Hematopoietic multipotent progenitor cell treated with erythropoietin and hydrocortisone succinate and interleukin-3 and kit ligand, for 8 days (in vitro differentiated cells): ENCODE results near the gene TMEM198.
A peak's percentile ranks its signal among the peaks of the same experiment; 100 is the strongest.

Experiments used
- DNase-seq: peaks from one replicate; pipeline ENCODE4 v3.0.0-alpha.2; 2015

The TMEM198 gene

GRCh38 chr2:219543596-219544358 is at the start of gene TMEM198, which contains the start of gene CHPF:
TMEM198 (plus strand) TSS chr2:219544028; CDS start chr2:219544728, 700 bp downstream.
CHPF (minus strand) TSS chr2:219543809; CDS start chr2:219543538, 271 bp downstream.
- DNase-seq, result peak; percentile 91

DNA sequence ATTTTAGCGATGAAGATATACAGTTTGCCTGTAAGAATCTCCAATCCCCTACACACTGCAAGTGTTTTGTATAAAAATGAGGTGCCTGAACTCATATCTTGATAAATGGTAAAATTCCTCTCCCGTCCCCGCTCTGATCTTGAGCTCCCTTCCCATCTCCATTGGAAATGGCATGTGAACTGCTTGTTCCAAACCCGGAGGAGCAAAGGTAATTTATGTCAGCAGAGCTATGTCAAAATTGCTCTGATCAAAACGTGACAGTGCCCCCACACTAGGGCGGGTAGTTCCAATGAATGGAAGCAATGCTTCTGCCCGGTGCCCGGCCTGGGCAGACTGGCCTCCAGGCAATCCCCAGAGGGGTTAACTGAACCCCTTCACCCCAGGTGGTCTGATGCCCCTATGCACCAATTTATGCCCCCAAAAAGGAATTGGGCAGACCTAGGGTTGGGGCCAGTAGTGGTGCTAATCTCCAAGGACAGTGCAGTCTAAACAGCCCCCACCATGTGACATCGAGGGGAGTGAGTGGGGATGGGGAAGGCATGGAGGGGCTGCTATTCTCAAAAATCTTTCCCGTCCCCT is 48.8 kb upstream of the TMEM198 start:
- DNase-seq, result no peak

DNA sequence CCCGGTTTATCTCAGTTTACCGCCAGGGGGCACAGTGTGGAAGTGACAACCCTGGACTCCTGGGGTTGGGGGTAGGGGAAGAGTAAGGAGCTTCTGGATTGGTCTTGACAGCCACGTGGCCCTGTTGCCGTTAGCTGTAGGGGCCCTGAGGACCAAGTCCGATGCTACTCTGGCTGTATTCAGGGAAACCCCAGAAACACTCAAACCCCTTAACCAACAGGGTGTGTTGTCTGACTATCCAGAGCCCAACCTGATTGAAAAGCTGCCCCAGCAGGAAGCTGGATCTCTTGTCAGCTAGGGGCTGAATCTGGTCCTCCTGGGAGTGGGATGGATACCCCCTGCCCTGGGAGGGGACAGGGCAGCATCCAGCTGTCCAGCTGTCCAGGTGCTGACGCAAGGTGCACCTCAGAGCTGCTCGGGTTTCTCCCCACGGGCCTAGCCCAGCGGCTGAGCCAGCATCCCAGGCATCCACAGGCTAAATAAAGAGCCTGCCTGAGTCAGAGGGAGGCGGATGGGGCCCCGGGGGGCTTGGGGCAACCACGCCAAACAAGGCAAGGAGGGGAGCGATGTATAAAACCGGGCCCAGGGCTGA is 48.2 kb upstream of the TMEM198 start:
- peak; percentile 81 for DNase-seq

DNA sequence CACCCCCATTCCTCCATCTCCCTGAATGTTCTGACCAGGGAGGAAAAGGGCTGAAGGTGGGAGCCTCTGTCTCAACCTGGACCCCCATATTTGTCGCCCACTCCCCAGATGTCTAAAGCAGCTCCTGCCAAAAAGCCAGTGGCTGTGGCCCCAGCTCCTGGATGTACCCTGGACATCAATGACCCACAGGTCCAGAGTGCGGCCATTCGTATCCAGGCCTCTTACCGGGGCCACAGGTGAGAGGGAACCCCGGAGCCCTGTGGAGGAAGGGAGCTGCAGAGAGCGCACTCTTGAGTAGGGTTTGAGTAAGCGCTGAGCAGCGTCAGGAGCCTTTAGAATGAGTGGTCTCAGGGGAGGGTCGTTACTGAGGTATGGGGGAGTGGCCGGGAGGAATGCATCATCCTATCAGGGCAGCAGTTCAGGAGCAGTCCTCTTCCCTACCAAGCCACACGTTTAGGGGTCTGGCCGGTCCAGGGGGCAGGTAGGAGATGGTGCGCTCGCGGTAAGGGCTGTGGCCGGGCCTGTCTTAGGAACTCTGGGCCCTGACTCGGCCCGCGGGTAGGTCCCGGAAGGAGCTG is 47.5 kb upstream of the TMEM198 start:
- no peak for DNase-seq

- DNase-seq, result no peak
These were observed 46.9 kb upstream of the TMEM198 start for GRCh38 chr2:219496825-219497494.

GRCh38 chr2:219497495-219498279 is 46.1 kb upstream of the TMEM198 start:
- DNase-seq, result peak; percentile 35

DNA sequence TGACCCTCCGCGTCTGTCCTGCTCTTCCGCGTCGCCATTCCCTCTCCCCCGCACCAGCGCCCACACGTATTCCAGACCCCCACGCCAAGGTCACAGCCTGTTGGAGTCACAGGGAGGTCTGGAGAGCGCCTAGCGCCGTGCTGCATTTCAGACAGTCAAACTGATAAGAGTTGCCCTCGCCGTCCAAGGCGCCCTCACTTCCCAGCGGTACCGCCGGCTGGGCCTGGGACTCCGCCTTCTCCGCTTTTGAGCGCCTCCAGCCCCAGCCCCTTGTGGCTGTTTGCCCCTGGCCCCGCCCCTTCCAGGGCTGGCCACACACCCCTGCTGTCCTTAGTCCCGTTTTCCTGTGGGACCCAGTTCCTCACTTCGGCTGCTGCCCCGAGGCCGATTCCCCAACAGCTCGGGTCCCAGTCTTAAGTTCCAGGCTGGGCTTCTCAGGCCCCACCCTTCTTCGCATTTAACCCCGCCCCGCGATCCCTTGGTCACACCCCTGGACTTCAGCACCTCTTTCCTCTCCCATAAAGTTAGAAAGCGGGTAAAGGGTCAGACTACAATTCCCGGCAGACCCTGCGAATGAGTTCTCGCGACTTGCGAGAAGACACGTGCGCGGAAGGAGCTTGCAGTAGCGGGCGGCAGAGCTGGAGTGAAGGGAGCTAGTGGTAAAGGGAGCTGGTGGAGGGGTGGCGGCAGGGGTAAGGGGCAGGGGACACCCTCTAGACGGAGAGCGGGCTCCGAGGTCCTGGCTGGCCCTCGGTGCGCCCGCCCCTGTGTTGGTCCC is 45.4 kb upstream of the TMEM198 start, which contains the start of gene GMPPA:
Gene GMPPA, plus strand, starts transcription at position 612 of the 778 bp plus-strand sequence. CDS start 1,085 bp downstream, outside the sequence.
- DNase-seq, result peak; percentile 99

- no peak for DNase-seq
These were observed 44.8 kb upstream of the TMEM198 start for GRCh38 chr2:219499058-219499307.

- no peak for DNase-seq
These were observed 44.3 kb upstream of the TMEM198 start for GRCh38 chr2:219499555-219499954.

GRCh38 chr2:219500135-219500534 is 43.7 kb upstream of the TMEM198 start:
- no peak for DNase-seq

- DNase-seq, result no peak
These were observed 42.0 kb upstream of the TMEM198 start for GRCh38 chr2:219501849-219502248.

DNA sequence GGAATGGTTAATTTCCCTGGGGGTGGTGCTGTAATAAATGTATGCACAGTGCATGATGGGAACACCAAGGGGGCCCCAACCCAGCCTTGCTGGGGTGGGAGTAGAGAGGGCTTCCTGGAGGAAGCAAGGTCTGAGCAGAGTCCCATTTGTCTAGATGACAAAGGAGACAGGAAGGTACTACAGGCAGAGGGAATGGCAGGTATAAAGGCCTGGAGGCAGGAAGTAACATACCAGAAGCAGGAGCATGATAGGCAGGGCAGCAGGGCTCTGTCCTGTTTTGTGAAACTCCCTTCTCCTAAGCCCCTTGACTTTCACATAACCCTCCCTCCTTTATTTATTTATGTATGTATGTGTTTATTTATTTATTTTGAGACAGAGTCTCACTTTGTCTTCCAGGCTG is 41.2 kb upstream of the TMEM198 start:
- DNase-seq, result no peak

DNA sequence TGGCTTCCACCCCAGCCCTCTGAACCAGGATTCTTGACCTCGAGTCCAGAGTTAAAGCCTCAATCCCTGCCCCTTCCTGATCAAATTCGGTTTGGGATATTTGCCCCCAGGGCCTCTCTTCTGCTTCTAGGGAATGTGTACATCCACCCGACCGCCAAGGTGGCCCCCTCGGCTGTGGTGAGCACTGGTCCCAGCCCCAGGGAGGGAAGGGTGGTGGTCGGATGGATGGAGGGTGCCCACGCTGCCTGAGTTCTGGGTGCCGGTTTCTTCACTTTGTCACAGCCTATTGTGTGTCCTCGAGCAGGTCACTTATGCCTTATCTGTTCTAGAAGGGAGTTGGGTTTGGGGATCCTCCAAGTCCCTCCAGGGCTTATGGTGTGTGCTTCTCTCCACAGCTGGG is 38.2 kb upstream of the TMEM198 start:
- no peak for DNase-seq

DNA sequence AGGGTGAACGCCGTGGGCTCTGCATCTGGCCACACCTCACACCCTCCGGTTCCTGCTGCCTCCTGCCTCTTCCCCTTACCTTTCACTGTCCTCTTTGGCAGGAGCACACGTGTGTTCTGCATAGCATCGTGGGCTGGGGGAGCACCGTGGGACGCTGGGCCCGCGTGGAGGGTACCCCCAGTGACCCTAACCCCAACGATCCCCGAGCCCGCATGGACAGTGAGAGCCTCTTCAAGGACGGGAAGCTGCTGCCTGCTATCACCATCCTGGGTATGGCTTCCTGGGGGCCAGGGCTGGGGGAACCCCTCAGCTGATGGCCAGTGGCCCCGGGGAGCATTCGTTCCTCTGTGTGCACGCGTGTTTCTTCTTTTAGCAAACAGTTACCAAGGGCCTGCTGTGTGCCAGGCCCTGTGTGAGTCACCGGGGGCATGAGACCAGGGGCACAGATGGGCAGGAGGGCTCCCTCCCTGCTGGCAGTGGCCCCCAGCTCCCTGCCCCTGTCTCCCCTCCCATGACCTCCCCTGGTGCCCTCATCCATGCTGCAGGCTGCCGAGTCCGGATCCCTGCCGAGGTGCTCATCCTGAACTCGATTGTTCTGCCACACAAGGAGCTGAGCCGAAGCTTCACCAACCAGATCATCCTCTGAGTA is 37.6 kb upstream of the TMEM198 start:
- no peak for DNase-seq

GRCh38 chr2:219506802-219507526 is 36.9 kb upstream of the TMEM198 start:
- no peak for DNase-seq

GRCh38 chr2:219507581-219508443 is 36.0 kb upstream of the TMEM198 start:
- peak; percentile 72 for DNase-seq

GRCh38 chr2:219508444-219508734 is 35.4 kb upstream of the TMEM198 start:
- DNase-seq, result no peak

- peak; percentile 45 for DNase-seq
These were observed 34.7 kb upstream of the TMEM198 start for GRCh38 chr2:219508971-219509779.
